HepG2 (cell line): ENCODE measurements around the gene SUCLG2.

Experiments
- ELF4 ChIP-seq: sonication (generic); formaldehyde crosslinking; IDR thresholded peaks from 2 replicates; pipeline ENCODE4 v1.5.0; 2020; ENCODE audit warnings: missing genetic modification reagents, mild to moderate bottlenecking, moderate library complexity, borderline replicate concordance
- SALL2 ChIP-seq: sonication (generic); formaldehyde crosslinking; IDR thresholded peaks from 2 replicates; pipeline ENCODE4 v1.8.1; 2023; ENCODE audit warnings: mild to moderate bottlenecking, missing genetic modification reagents, inconsistent platforms
- SP2 ChIP-seq: sonication (generic); formaldehyde crosslinking; IDR thresholded peaks from 2 replicates; pipeline ENCODE4 v1.5.1; 2020; ENCODE audit warnings: mild to moderate bottlenecking, missing genetic modification reagents

DNA sequence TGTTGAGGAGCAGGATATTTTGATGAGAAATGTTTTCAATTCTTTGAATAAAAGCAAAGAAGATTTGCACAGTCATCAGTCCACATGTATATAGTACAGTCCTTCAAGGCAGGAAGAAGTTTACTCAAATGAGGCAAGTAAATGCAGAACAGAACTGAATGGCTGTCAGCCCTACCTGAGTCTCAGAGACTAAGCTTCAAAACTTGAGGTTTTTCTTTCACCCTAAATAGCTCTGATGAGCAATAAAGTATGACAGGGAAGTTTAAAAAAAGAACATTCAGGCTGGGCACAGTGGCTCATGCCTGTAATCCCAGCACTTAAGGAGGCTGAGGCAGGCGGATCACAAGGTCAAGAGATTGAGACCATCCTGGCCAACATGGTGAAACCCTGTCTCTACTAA lies 232.5 kb downstream of the SUCLG2 start:
- TF ChIP-seq ELF4 (CRISPR knock-in tag) = no peak
- no peak for TF ChIP-seq SP2
- no peak for TF ChIP-seq SALL2 (CRISPR knock-in tag)
